Hematopoietic multipotent progenitor cell (in vitro differentiated cells): Measurements from ENCODE around the gene PACS2. TPM values are rescaled to one million over a fixed set of nuclear protein-coding genes. Genes with fewer than 3 reads are reported as not detected.

Experiments used
- DNase-seq, 3 donors: peaks; one replicate each; pipeline ENCODE4 v3.0.0-alpha.2; 2011 to 2015; ENCODE audit warnings: low read depth in 2 of 3, low spot score in 2 of 3
- total RNA-seq: library from RNA; depleted of rRNA; stranded (reverse); fragments of >200 nt; gene quantifications from one replicate; pipeline ENCODE4 v1.2.3, GENCODE V29; 2012

Gene PACS2
- total RNA-seq, 1 donor = 104 TPM

GRCh38 chr14:105365681-105366080 is 51.1 kb downstream of the PACS2 start:
- no peak for DNase-seq

GRCh38 chr14:105366386-105367074 is 52.0 kb downstream of the PACS2 start:
- DNase-seq = no peak

- no peak for DNase-seq
Measured at GRCh38 chr14:105367116-105368031, 52.8 kb downstream of the PACS2 start.

GRCh38 chr14:105368032-105368417 is 53.5 kb downstream of the PACS2 start:
- DNase-seq = no peak

DNA sequence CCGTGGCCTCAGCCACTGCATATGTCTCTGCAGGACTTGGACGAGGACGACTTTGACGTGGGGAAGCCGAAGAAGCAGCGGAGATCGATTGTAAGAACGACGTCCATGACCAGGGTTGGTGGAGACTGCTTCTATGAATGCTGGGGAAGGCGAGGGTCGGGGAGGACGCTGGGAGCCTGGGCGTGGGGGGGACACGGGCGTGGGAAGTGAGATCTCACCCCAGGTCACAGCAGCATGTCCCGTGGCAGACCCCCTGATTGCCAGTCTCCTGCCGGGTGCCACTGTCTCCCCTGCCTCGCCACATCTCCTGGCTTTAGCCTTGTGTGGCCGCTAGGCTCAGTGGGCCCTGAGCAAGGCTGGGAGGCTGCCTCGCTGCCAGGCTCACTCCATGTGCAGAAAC is 53.9 kb downstream of the PACS2 start:
- DNase-seq = no peak

GRCh38 chr14:105368910-105369652 is 54.5 kb downstream of the PACS2 start:
- DNase-seq = no peak

DNA sequence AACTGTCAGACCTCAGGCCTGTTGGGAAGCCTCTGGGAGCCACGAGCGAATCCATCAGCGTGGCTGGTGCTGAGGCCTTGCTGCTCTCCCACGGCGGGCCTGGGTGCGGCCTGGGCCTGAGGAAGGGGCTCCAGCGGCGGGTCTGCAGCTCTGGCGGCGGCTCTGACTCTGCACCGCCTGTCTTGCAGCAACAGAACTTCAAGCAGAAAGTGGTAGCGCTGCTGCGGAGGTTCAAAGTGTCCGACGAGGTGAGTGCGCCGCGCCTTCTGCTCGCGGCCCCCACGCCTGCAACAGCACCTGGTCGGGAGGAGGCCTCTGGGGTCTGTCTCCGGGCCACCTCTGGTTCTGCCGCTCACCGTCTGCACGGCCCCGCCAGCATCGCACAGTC is 55.1 kb downstream of the PACS2 start:
- DNase-seq = no peak

GRCh38 chr14:105374389-105374788 is 59.8 kb downstream of the PACS2 start:
- DNase-seq = no peak

DNA sequence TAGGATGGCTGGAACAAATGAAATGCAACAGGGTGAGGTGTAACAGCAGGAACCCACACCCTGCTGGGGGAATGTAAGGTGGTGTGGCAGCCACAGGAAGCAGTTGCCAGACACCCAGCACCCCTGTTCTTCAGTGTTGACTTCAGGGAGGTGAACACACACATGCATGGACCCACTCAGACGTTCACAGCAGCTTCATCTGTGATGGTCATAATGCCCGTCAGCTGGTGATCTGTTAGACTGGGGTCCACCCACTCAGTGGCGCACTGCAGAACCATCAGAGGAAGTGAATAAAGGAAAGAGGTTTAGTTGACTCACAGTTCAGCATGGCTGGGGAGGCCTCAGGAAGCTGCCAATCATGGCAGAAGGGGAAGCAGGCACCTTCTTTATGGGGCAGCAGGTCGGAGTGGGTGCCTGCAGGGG is 61.1 kb downstream of the PACS2 start:
- peak in 2 of 3 donors; percentile 64 to 72 for DNase-seq

DNA sequence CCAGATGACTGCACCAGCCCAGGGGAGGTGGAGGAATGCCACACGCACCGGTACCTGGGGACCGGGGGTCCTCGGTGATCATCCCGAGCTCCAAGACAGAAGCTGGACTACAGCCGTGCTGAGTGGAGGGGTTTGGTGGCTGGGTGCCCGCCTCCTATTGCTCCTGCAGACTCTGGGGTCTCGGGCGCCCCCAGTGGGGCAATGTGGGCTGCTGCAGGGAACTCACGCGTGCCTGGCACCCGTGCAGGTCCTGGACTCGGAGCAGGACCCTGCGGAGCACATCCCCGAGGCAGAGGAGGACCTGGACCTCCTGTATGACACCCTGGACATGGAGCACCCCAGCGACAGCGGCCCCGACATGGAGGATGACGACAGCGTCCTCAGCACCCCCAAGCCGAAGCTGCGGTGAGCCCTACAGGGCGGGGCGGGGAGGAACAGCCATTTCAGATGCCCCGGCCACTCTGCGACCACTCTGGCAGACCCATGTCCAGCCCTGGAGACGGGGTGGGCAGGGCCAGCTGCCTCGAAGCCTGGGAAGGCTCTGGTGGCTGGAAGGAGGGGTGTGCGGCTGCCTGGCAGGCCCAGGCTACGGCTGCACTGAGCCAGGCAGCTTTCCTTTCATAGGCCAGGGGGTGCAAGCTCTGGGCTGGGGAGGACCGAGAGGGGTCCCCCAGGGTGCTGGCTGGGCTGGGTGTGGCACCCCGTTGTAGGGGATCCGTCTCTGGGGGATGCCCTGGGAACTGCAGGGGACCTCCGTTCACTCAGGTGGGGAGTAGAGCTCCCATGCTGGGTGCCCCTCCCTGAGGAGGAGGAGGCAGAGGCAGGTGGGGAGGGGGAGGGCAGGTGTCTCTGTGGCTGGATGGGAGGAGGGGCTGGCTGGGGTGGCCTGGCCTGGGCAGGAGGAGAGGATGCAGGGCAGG is 62.2 kb downstream of the PACS2 start:
- no peak for DNase-seq

- no peak for DNase-seq
Measured at GRCh38 chr14:105377555-105378182, 63.1 kb downstream of the PACS2 start.

GRCh38 chr14:105378199-105378598 is 63.7 kb downstream of the PACS2 start:
- no peak for DNase-seq

- no peak for DNase-seq
Measured at GRCh38 chr14:105378873-105379685, 64.5 kb downstream of the PACS2 start.

DNA sequence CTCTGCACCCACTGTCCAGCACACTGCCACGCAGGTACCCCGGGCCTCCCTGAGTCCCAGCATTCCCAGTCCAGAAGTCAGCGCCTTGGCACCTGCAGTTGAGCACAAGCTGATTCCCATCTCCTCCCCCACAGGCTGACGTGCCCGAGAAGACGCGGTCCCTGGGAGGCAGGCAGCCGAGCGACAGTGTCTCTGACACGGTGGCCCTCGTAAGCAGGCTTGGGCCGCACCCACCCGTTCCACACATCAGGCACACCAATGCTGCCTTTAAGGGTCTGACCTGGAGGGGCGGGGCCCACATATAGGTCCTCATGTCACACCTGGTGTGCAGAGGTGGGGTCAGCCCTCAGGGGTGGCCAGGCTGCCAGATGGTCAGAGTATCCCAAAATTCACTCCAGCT is 65.4 kb downstream of the PACS2 start:
- DNase-seq = no peak

GRCh38 chr14:105380756-105381155 is 66.2 kb downstream of the PACS2 start:
- DNase-seq = no peak

- no peak for DNase-seq
Measured at GRCh38 chr14:105381446-105382342, 67.1 kb downstream of the PACS2 start.

DNA sequence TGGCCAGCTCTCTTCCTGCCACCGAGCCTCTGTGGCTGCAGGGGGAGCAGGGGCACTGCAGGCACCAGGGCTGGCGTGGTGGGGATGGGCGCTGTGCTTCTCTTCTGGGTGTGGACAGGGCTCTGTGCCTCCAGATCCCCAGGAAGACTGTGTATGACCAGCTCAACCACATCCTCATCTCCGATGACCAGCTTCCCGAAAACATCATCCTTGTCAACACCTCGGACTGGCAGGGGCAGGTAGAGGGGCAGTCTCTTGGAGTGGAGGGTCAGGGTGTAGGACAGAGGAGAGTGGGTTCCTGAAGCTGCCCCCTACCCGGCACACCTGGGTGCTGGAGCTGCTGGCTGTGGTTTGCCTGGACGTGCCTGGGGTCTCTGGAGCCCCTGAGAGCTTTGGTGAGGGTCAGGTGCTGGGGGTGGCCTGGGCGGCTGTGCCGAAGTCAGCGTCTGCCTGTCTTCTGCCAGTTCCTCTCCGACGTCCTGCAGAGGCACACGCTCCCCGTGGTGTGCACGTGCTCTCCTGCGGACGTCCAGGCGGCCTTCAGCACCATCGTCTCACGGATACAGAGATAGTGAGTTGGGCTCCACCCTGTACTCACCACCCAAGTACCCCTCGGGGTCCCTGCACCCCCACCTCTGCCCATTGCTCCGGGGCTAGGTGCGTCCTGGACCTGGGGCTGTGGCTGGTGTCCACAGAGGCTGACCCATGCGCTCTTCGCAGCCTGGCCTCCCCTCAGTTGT is 68.0 kb downstream of the PACS2 start:
- DNase-seq = no peak
